MM.1S (cell line): ENCODE measurements around the gene AIP.

ENCODE experiments used
- DNase-seq: peaks from one replicate; pipeline ENCODE4 v3.0.0-alpha.2; 2015
- H2AFZ ChIP-seq: fragments of 300-600 bp; sonication (generic); 2 replicates; pipeline ENCODE4 v1.6.0; 2016; ENCODE audit warnings: antibody characterized with exemption, low read length
- H3F3A ChIP-seq: fragments of 300-600 bp; sonication (generic); 2 replicates; pipeline ENCODE4 v1.6.1; 2016; ENCODE audit warnings: mild to moderate bottlenecking, antibody characterized with exemption, low read length, moderate library complexity, mixed read lengths; ENCODE audit not compliant: insufficient read depth
- H3K27ac ChIP-seq: fragments of 300-600 bp; sonication (generic); 2 replicates; pipeline ENCODE4 v1.5.1; 2016; ENCODE audit warnings: mild to moderate bottlenecking, low read length
- H3K27me3 ChIP-seq: fragments of 300-600 bp; sonication (generic); replicated peaks from 2 replicates; pipeline ENCODE4 v1.6.0; 2016; ENCODE audit warnings: low read length; ENCODE audit not compliant: insufficient read depth
- H3K36me3 ChIP-seq: fragments of 300-600 bp; sonication (generic); replicated peaks from 2 replicates; pipeline ENCODE4 v1.6.1; 2016; ENCODE audit warnings: mild to moderate bottlenecking, low read length, mixed read lengths; ENCODE audit not compliant: insufficient read depth
- H3K4me1 ChIP-seq: fragments of 300-600 bp; sonication (generic); 2 replicates; pipeline ENCODE4 v1.6.1; 2016; ENCODE audit warnings: low read length, mixed read lengths
- H3K4me2 ChIP-seq: fragments of 300-600 bp; sonication (generic); 2 replicates; pipeline ENCODE4 v1.6.0; 2016; ENCODE audit warnings: low read depth, low read length
- H3K4me3 ChIP-seq: fragments of 300-600 bp; sonication (generic); 2 replicates; pipeline ENCODE4 v1.5.1; 2016; ENCODE audit warnings: low read length, mixed read lengths
- H3K79me2 ChIP-seq: fragments of 300-600 bp; sonication (generic); 2 replicates; pipeline ENCODE4 v1.6.1; 2016; ENCODE audit warnings: mixed run types, low read length, mixed read lengths
- H3K9ac ChIP-seq: fragments of 300-600 bp; sonication (generic); 2 replicates; pipeline ENCODE4 v1.6.1; 2016; ENCODE audit warnings: low read length, mixed read lengths
- H3K9me2 ChIP-seq: fragments of 300-600 bp; sonication (generic); replicated peaks from 2 replicates; pipeline ENCODE4 v1.6.1; 2016; ENCODE audit warnings: mild to moderate bottlenecking, low read length, mixed read lengths; ENCODE audit not compliant: insufficient read depth
- H3K9me3 ChIP-seq: fragments of 300-600 bp; sonication (generic); replicated peaks from 2 replicates; pipeline ENCODE4 v1.6.1; 2016; ENCODE audit warnings: mild to moderate bottlenecking, low read length, mixed read lengths; ENCODE audit not compliant: insufficient read depth
- H4K20me1 ChIP-seq: fragments of 300-600 bp; sonication (generic); 2 replicates; pipeline ENCODE4 v1.6.1; 2016; ENCODE audit warnings: mild to moderate bottlenecking, low read length, moderate library complexity, mixed read lengths; ENCODE audit not compliant: insufficient read depth
- CTCF ChIP-seq: fragments of 300-600 bp; sonication (generic); IDR thresholded peaks from 2 replicates; pipeline ENCODE4 v1.5.1; 2016; ENCODE audit warnings: antibody characterized with exemption, low read length, mixed read lengths
- EZH2 ChIP-seq: fragments of 300-600 bp; sonication (generic); optimal IDR thresholded peaks from 2 replicates; pipeline ENCODE3; 2017; ENCODE audit warnings: low read depth, mild to moderate bottlenecking, antibody characterized with exemption, low read length, mixed read lengths
- EZH2phosphoT487 ChIP-seq: fragments of 300-600 bp; sonication (generic); IDR thresholded peaks from 2 replicates; pipeline ENCODE4 v1.6.1; 2018; ENCODE audit warnings: antibody characterized with exemption, low read length

The AIP gene

GRCh38 chr11:67437082-67437808 is 45.6 kb upstream of the AIP start, which contains the start of gene PTPRCAP:
Gene PTPRCAP, minus strand, starts transcription at chr11:67437682. Its CDS starts 63 bp downstream, at chr11:67437619.
- H3K27ac ChIP-seq, result no peak within 1 kb of the TSS

GRCh38 chr11:67437809-67438157 is 45.0 kb upstream of the AIP start:
- H3K9me2 ChIP-seq, result no peaks in the 10 kb centered on the region
- no peaks in the 10 kb centered on the region for H3K27me3 ChIP-seq
- H3K9ac ChIP-seq, result no peak overlapping the region
- no peaks in the 10 kb centered on the region for H3K4me1 ChIP-seq
- no peak for DNase-seq
- H3K79me2 ChIP-seq, result no peaks in the 10 kb centered on the region
- TF ChIP-seq EZH2phosphoT487 (no peak), CTCF (no peak), EZH2 (no peak)
- no peak overlapping the region for H3K27ac ChIP-seq
- H2AFZ ChIP-seq, result no peak overlapping the region
- no peaks in the 10 kb centered on the region; the same call in 1 of the 2 replicates for H3K36me3 ChIP-seq
- no peak overlapping the region for H3K4me3 ChIP-seq
- H4K20me1 ChIP-seq, result no peaks in the 10 kb centered on the region
- H3K4me2 ChIP-seq, result no peak overlapping the region
- H3K9me3 ChIP-seq, result no peaks in the 10 kb centered on the region
- no peaks in the 10 kb centered on the region for H3F3A ChIP-seq

More at GRCh38 chr11:67437082-67437808, 45.6 kb upstream of the AIP start, which contains the start of gene PTPRCAP:
- Histone ChIP-seq H3K9me2 (no peaks in the 10 kb centered on the region), H3K9ac (no peak within 1 kb of the TSS), H3K36me3 (no peaks in the 10 kb centered on the region; the same call in 1 of the 2 replicates), H3K27me3 (no peaks in the 10 kb centered on the region), H3K9me3 (no peaks in the 10 kb centered on the region), H4K20me1 (no peaks in the 10 kb centered on the region), H3K4me3 (no peak within 1 kb of the TSS), H3K4me1 (no peaks in the 10 kb centered on the region), H3K4me2 (no peak within 1 kb of the TSS), H3K79me2 (no peaks in the 10 kb centered on the region), H2AFZ (no peak within 1 kb of the TSS), H3F3A (no peaks in the 10 kb centered on the region)
- DNase-seq, result no peak
- TF ChIP-seq EZH2 (no peak), EZH2phosphoT487 (no peak), CTCF (no peak)

- Histone ChIP-seq H3K4me2 (no peak overlapping the region), H3K9me3 (no peaks in the 10 kb centered on the region), H3K36me3 (no peaks in the 10 kb centered on the region), H3F3A (no peaks in the 10 kb centered on the region), H3K27ac (no peak overlapping the region), H3K9me2 (no peaks in the 10 kb centered on the region), H4K20me1 (no peaks in the 10 kb centered on the region), H3K9ac (no peak overlapping the region), H3K27me3 (no peaks in the 10 kb centered on the region), H3K4me1 (no peaks in the 10 kb centered on the region), H2AFZ (no peak overlapping the region), H3K4me3 (no peak overlapping the region), H3K79me2 (no peaks in the 10 kb centered on the region)
- TF ChIP-seq EZH2phosphoT487, result no peak
- TF ChIP-seq EZH2, result no peak
- no peak for TF ChIP-seq CTCF
- DNase-seq, result no peak
These were observed 44.5 kb upstream of the AIP start for GRCh38 chr11:67438158-67438902.
